Fibroblast of lung (primary cell): Measurements from ENCODE around the gene DSCAML1. TPM values are rescaled to one million over a fixed set of nuclear protein-coding genes. Genes with fewer than 3 reads are reported as not detected.

ENCODE experiments used
- DNase-seq, 2 donors: peaks; one replicate each; pipeline versions ENCODE4 v3.0.0 to v3.0.0-alpha.2; 2010; ENCODE audit warnings: low read depth in 2 of 2
- H2AFZ ChIP-seq: 2 replicates; pipeline ENCODE4 v1.5.1; 2012; ENCODE audit warnings: low read length, control low read depth, inconsistent platforms
- H3K27ac ChIP-seq: 2 replicates; pipeline ENCODE4 v1.5.1; 2011; ENCODE audit warnings: low read length, control low read depth; ENCODE audit not compliant: insufficient read depth
- H3K27me3 ChIP-seq: 2 replicates; pipeline ENCODE4 v1.5.1; 2011; ENCODE audit warnings: mild to moderate bottlenecking, low read length; ENCODE audit not compliant: control insufficient read depth, insufficient read depth
- H3K36me3 ChIP-seq: 2 replicates; pipeline ENCODE4 v1.5.1; 2011; ENCODE audit warnings: low read length; ENCODE audit not compliant: control insufficient read depth, insufficient read depth
- H3K4me1 ChIP-seq: 2 replicates; pipeline ENCODE4 v1.5.1; 2011; ENCODE audit warnings: low read length; ENCODE audit not compliant: control insufficient read depth, insufficient read depth; ENCODE audit errors: extremely low read depth
- H3K4me2 ChIP-seq: 2 replicates; pipeline ENCODE4 v1.5.1; 2011; ENCODE audit warnings: low read length, control low read depth; ENCODE audit not compliant: insufficient read depth; ENCODE audit errors: extremely low read depth
- H3K4me3 ChIP-seq, 4 experiments: fragments of 200-600 bp in 1 of 4; sonication (generic) in 1 of 4; replicated peaks in 1 of 4; 2 replicates each; pipeline ENCODE4 v1.5.1; 2011 to 2016; ENCODE audit warnings: low read length in 4 of 4, low read depth in 3 of 4, mild to moderate bottlenecking in 3 of 4, control low read depth in 2 of 4, inconsistent platforms in 1 of 4, mixed read lengths in 1 of 4; ENCODE audit not compliant: insufficient read depth in 1 of 4; ENCODE audit errors: control extremely low read depth in 1 of 4
- H3K79me2 ChIP-seq: 2 replicates; pipeline ENCODE4 v1.5.1; 2012; ENCODE audit warnings: mild to moderate bottlenecking, low read length, inconsistent platforms; ENCODE audit not compliant: control insufficient read depth, insufficient read depth
- H3K9ac ChIP-seq: 2 replicates; pipeline ENCODE4 v1.5.1; 2011; ENCODE audit warnings: mild to moderate bottlenecking, low read length, control low read depth; ENCODE audit not compliant: insufficient read depth
- H3K9me3 ChIP-seq: 2 replicates; pipeline ENCODE4 v1.5.1; 2012; ENCODE audit warnings: low read depth, low read length; ENCODE audit not compliant: control insufficient read depth, insufficient read depth
- H4K20me1 ChIP-seq: 2 replicates; pipeline ENCODE4 v1.5.1; 2011; ENCODE audit warnings: low read length; ENCODE audit not compliant: control insufficient read depth, insufficient read depth; ENCODE audit errors: extremely low read depth
- EZH2 ChIP-seq: IDR thresholded peaks from 2 replicates; pipeline ENCODE4 v1.5.1; 2012; ENCODE audit warnings: low read length, control low read depth, mild to moderate bottlenecking; ENCODE audit errors: missing control alignments
- polyA plus RNA-seq, 2 donors: library from polyadenylated mRNA; depleted of rRNA in 1 of 2; stranded (reverse) in 1 of 2; unstranded in 1 of 2; fragments of >200 nt; gene quantifications; 2 replicates each; pipeline ENCODE4 v1.2.1, GENCODE V29; 2011 to 2012; ENCODE audit warnings: missing spikeins in 1 of 2
- total RNA-seq: library from RNA; depleted of rRNA; stranded (reverse); fragments of >200 nt; gene quantifications from 2 replicates; pipeline ENCODE4 v1.2.1, GENCODE V29; 2014
- TF ChIP-seq, protein P1 (sequence below), 2 donors: IDR thresholded peaks in 1 of 2; conservative IDR thresholded peaks in 1 of 2; 1 replicate in 1 of 2; 2 replicates in 1 of 2; pipeline ENCODE4 v1.5.1; 2011 to 2012; ENCODE audit warnings: low read length in 2 of 2, control low read depth in 1 of 2, inconsistent platforms in 1 of 2, low read depth in 1 of 2, mild to moderate bottlenecking in 1 of 2

The DSCAML1 gene
- total and polyA plus RNA-seq, 2 donors (not counting 1 experiment from before 2014, with no cell fraction given): not detected

DNA sequence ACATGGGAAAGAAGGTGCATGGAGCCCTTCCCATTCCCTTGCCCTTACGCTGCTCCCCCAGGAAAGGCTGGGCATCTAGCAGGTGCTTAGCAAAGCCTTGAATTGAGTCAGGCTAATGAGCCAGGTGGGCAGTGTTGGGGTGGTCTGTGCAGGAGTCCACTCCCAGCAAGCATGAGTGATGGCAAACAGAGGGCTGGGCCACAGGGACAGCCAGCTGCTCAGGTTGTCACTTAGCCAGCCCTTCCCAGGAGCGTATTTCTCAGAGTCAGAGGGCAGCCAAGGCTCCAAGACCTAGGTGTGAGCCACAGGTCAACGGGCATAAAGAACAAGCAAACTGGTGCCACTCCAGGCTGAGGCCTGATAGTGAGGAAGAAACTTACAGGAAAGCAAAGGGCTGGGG lies 149.8 kb downstream of the DSCAML1 start:
- no peak for DNase-seq
- Histone ChIP-seq H3K27me3 (no peaks in the 10 kb centered on the region), H3K9me3 (no peaks in the 10 kb centered on the region), H3K27ac (no peak overlapping the region), H3K9ac (no peak overlapping the region), H2AFZ (no peak overlapping the region), H3K79me2 (no peaks in the 10 kb centered on the region), H3K36me3 (no peaks in the 10 kb centered on the region), H4K20me1 (no peaks in the 10 kb centered on the region), H3K4me3 (no peak overlapping the region), H3K4me1 (no peaks in the 10 kb centered on the region), H3K4me2 (no peak overlapping the region)
- TF ChIP-seq, protein P1, sequence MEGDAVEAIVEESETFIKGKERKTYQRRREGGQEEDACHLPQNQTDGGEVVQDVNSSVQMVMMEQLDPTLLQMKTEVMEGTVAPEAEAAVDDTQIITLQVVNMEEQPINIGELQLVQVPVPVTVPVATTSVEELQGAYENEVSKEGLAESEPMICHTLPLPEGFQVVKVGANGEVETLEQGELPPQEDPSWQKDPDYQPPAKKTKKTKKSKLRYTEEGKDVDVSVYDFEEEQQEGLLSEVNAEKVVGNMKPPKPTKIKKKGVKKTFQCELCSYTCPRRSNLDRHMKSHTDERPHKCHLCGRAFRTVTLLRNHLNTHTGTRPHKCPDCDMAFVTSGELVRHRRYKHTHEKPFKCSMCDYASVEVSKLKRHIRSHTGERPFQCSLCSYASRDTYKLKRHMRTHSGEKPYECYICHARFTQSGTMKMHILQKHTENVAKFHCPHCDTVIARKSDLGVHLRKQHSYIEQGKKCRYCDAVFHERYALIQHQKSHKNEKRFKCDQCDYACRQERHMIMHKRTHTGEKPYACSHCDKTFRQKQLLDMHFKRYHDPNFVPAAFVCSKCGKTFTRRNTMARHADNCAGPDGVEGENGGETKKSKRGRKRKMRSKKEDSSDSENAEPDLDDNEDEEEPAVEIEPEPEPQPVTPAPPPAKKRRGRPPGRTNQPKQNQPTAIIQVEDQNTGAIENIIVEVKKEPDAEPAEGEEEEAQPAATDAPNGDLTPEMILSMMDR (conservative IDR thresholded peaks at IDR 0.05 in 1 of 2, IDR thresholded peaks at IDR 0.05 in 1 of 2; ENCODE audit: low read depth in 1 of 2, low read length in 2 of 2): no peak

- H3K9ac ChIP-seq: no peak overlapping the region
- H3K4me3 ChIP-seq: no peak overlapping the region
- no peak overlapping the region for H3K27ac ChIP-seq
- no peak overlapping the region for H3K4me2 ChIP-seq
- H2AFZ ChIP-seq: no peak overlapping the region
- DNase-seq: no peak
- no peaks in the 10 kb centered on the region for H3K4me1 ChIP-seq
- H3K27me3 ChIP-seq: no peaks in the 10 kb centered on the region
- H4K20me1 ChIP-seq: no peaks in the 10 kb centered on the region
- no peaks in the 10 kb centered on the region for H3K9me3 ChIP-seq
- no peaks in the 10 kb centered on the region for H3K36me3 ChIP-seq
- no peaks in the 10 kb centered on the region for H3K79me2 ChIP-seq
- TF ChIP-seq EZH2: no peak
- TF ChIP-seq, protein P1 (conservative IDR thresholded peaks at IDR 0.05 in 1 of 2, IDR thresholded peaks at IDR 0.05 in 1 of 2; ENCODE audit: low read depth in 1 of 2, low read length in 2 of 2): no peak
Measured at GRCh38 chr11:117646411-117646810, 150.6 kb downstream of the DSCAML1 start.

- no peaks in the 10 kb centered on the region for H3K27me3 ChIP-seq
- no peak overlapping the region for H3K4me3 ChIP-seq
- TF ChIP-seq, protein P1 (conservative IDR thresholded peaks at IDR 0.05 in 1 of 2, IDR thresholded peaks at IDR 0.05 in 1 of 2; ENCODE audit: low read depth in 1 of 2, low read length in 2 of 2): no peak
- TF ChIP-seq EZH2: no peak
- H3K9ac ChIP-seq: no peak overlapping the region
- DNase-seq: no peak
- H3K9me3 ChIP-seq: no peaks in the 10 kb centered on the region
- H3K4me1 ChIP-seq: no peaks in the 10 kb centered on the region
- no peaks in the 10 kb centered on the region for H3K36me3 ChIP-seq
- H2AFZ ChIP-seq: no peak overlapping the region
- H3K27ac ChIP-seq: no peak overlapping the region
- no peaks in the 10 kb centered on the region for H3K79me2 ChIP-seq
- no peak overlapping the region for H3K4me2 ChIP-seq
- H4K20me1 ChIP-seq: no peaks in the 10 kb centered on the region
Measured at GRCh38 chr11:117644403-117645155, 152.4 kb downstream of the DSCAML1 start.
